Measurements from ENCODE around the gene TEX9.
"Not testable (repeated sequence)": the region's sequence is repeated elsewhere in the genome, so short reads cannot be mapped to it uniquely, and the experiment has no call there.

The TEX9 gene
- 0.96 to 1.5 reads per million in 2 donors for total RNA-seq

GRCh38 chr15:56365075-56365711 lies at the start of gene TEX9:
TEX9 (plus strand) TSS chr15:56365426; CDS start chr15:56365451, 25 bp downstream.
- DNase-seq, result peak; percentile 7

GRCh38 chr15:56316561-56316960 lies 48.7 kb upstream of the TEX9 start:
- DNase-seq, result not testable (repeated sequence)

GRCh38 chr15:56320316-56320715 lies 44.9 kb upstream of the TEX9 start:
- DNase-seq, result no peak

- no peak for DNase-seq
Observed at GRCh38 chr15:56320861-56321260, 44.4 kb upstream of the TEX9 start.

GRCh38 chr15:56322444-56322843 lies 42.8 kb upstream of the TEX9 start:
- DNase-seq, result no peak

GRCh38 chr15:56323435-56323834 lies 41.8 kb upstream of the TEX9 start:
- no peak for DNase-seq

- no peak for DNase-seq
Observed at GRCh38 chr15:56325186-56325585, 40.0 kb upstream of the TEX9 start.

- DNase-seq, result no peak
Observed at GRCh38 chr15:56327721-56328502, 37.3 kb upstream of the TEX9 start.

GRCh38 chr15:56337084-56337725 lies 28.0 kb upstream of the TEX9 start:
- DNase-seq, result no peak

GRCh38 chr15:56339594-56339993 lies 25.6 kb upstream of the TEX9 start:
- no peak for DNase-seq

- no peak for DNase-seq
Observed at GRCh38 chr15:56341201-56341600, 24.0 kb upstream of the TEX9 start.

GRCh38 chr15:56342653-56343052 lies 22.6 kb upstream of the TEX9 start:
- no peak for DNase-seq

GRCh38 chr15:56343879-56344278 lies 21.3 kb upstream of the TEX9 start:
- no peak for DNase-seq

GRCh38 chr15:56344336-56344735 lies 20.9 kb upstream of the TEX9 start:
- DNase-seq, result no peak

- DNase-seq, result no peak
Observed at GRCh38 chr15:56346414-56346813, 18.8 kb upstream of the TEX9 start.

GRCh38 chr15:56349554-56349953 lies 15.7 kb upstream of the TEX9 start:
- DNase-seq, result no peak

GRCh38 chr15:56351353-56351752 lies 13.9 kb upstream of the TEX9 start:
- no peak for DNase-seq

GRCh38 chr15:56351957-56352506 lies 13.2 kb upstream of the TEX9 start:
- DNase-seq, result no peak

GRCh38 chr15:56353119-56353518 lies 12.1 kb upstream of the TEX9 start:
- DNase-seq, result no peak

GRCh38 chr15:56353740-56354139 lies 11.5 kb upstream of the TEX9 start:
- DNase-seq, result no peak

GRCh38 chr15:56356616-56357015 lies 8.6 kb upstream of the TEX9 start:
- no peak for DNase-seq

- no peak for DNase-seq
Observed at GRCh38 chr15:56358604-56359003, 6.6 kb upstream of the TEX9 start.

GRCh38 chr15:56361987-56362386 lies 3.2 kb upstream of the TEX9 start:
- DNase-seq, result no peak

- DNase-seq, result no peak
Observed at GRCh38 chr15:56366211-56366610, 985 bp downstream of the TEX9 start.
